ENCODE measurements around the gene DACT2. TPM values are rescaled to one million over a fixed set of nuclear protein-coding genes. Genes with fewer than 3 reads are reported as not detected.
A peak's percentile ranks its signal among the peaks of the same experiment; 100 is the strongest.

Gene DACT2
- total RNA-seq, 1 donor from 2014 or later = 1.4 TPM

- Mint-ChIP-seq H3K4me1 (ENCODE audit: unreplicated experiment) (peaks cover 5% of the 10 kb centered on the region), H3K36me3 (ENCODE audit: unreplicated experiment) (peaks cover 2% of the 10 kb centered on the region), H3K27me3 (ENCODE audit: unreplicated experiment) (peaks cover 6% of the 10 kb centered on the region)
Measured at GRCh38 chr6:168352096-168352495, 32.5 kb upstream of the DACT2 start.

DNA sequence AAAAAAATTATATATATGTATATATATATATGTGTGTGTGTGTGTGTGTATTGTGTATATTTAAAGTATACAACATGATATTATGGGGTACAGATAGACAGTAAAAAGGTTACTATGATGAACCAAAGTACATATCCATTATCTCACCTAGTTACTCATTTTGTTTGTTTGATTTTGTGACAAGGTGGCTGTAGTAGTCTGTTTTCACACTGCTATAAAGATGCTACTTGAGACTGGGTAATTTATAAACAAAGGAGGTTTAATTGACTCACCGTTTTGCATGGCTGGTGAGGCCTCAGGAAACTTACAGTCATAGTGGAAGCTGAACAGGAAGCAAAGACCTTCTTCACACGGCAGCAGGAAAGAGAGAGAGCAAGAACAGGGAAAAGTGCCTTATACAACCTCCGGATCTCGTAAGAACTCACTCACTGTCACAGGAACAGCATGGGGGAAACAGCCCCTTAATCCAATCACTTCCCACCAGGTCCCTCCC, 30.2 kb upstream of the DACT2 start:
- peaks cover 9% of the 10 kb centered on the region for H3K27me3 Mint-ChIP-seq (ENCODE audit: unreplicated experiment)
- peaks cover 1% of the 10 kb centered on the region for H3K4me1 Mint-ChIP-seq (ENCODE audit: unreplicated experiment)
- no peak overlapping the region for H3K27ac Mint-ChIP-seq (ENCODE audit: unreplicated experiment)
- no peak overlapping the region for H3K4me3 Mint-ChIP-seq (ENCODE audit: unreplicated experiment)
- no peak for DNase-seq (ENCODE audit: extremely low spot score, unreplicated experiment)
- peaks cover 2% of the 10 kb centered on the region for H3K36me3 Mint-ChIP-seq (ENCODE audit: unreplicated experiment)
- H3K9me3 Mint-ChIP-seq (ENCODE audit: unreplicated experiment) = peaks cover 21% of the 10 kb centered on the region
- TF ChIP-seq, protein P1, sequence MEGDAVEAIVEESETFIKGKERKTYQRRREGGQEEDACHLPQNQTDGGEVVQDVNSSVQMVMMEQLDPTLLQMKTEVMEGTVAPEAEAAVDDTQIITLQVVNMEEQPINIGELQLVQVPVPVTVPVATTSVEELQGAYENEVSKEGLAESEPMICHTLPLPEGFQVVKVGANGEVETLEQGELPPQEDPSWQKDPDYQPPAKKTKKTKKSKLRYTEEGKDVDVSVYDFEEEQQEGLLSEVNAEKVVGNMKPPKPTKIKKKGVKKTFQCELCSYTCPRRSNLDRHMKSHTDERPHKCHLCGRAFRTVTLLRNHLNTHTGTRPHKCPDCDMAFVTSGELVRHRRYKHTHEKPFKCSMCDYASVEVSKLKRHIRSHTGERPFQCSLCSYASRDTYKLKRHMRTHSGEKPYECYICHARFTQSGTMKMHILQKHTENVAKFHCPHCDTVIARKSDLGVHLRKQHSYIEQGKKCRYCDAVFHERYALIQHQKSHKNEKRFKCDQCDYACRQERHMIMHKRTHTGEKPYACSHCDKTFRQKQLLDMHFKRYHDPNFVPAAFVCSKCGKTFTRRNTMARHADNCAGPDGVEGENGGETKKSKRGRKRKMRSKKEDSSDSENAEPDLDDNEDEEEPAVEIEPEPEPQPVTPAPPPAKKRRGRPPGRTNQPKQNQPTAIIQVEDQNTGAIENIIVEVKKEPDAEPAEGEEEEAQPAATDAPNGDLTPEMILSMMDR (IDR thresholded peaks at IDR 0.05) = no peak

More at GRCh38 chr6:168352096-168352495, 32.5 kb upstream of the DACT2 start:
- peak; percentile 44 for DNase-seq (ENCODE audit: extremely low spot score, unreplicated experiment)
- peaks cover 21% of the 10 kb centered on the region for H3K9me3 Mint-ChIP-seq (ENCODE audit: unreplicated experiment)
- TF ChIP-seq, protein P1 (IDR thresholded peaks at IDR 0.05) = no peak
- no peak overlapping the region for H3K4me3 Mint-ChIP-seq (ENCODE audit: unreplicated experiment)
- H3K27ac Mint-ChIP-seq (ENCODE audit: unreplicated experiment) = no peak overlapping the region

DNA sequence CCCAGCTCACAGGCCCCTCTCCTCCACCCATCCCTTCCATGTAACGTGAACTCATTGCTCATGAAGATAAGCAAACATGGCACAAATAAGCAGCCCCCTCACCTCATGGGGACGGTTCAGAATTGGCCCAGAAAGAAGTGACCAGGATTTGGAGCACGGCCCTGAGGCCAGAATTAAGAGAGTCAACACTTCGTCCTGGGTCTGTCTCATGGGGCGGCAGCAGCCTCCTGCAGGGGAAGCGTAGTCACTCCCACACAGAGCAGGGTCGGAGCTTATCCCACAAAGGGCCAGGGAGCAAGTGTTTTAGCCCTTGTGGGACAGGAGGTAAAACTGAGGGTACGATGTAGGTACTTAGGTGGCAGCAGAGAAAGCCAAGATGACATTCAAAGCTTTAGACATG, 28.6 kb upstream of the DACT2 start:
- Mint-ChIP-seq H3K27ac (ENCODE audit: unreplicated experiment) (no peak overlapping the region), H3K27me3 (ENCODE audit: unreplicated experiment) (peaks cover 13% of the 10 kb centered on the region), H3K4me3 (ENCODE audit: unreplicated experiment) (no peak overlapping the region), H3K9me3 (ENCODE audit: unreplicated experiment) (peaks cover 21% of the 10 kb centered on the region), H3K36me3 (ENCODE audit: unreplicated experiment) (peaks cover 2% of the 10 kb centered on the region), H3K4me1 (ENCODE audit: unreplicated experiment) (peaks cover 2% of the 10 kb centered on the region)
- no peak for DNase-seq (ENCODE audit: extremely low spot score, unreplicated experiment)
- TF ChIP-seq, protein P1 (IDR thresholded peaks at IDR 0.05) = no peak

DNA sequence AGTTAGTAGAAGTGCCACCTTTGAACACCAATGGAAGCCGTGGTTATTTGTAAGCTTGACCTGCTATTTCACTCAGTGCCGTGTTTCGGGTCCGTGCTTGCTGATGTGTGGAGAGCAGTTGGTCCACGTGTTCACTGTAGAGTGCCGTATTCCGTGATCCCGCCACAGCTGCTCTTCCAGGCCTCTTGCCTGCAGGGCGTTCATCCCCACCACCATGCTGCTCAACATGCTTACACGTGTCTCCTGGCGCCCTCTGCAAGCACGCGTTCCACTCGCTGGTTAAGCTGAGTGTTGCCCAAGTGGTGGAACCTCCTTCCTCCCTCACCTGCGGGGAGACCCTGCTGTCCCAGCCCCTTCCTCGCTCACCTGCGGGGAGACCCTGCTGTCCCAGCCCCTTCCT, 28.0 kb upstream of the DACT2 start:
- peak; percentile 76 for DNase-seq (ENCODE audit: extremely low spot score, unreplicated experiment)
- H3K27ac Mint-ChIP-seq (ENCODE audit: unreplicated experiment) = no peak overlapping the region
- H3K36me3 Mint-ChIP-seq (ENCODE audit: unreplicated experiment) = peaks cover 2% of the 10 kb centered on the region
- H3K9me3 Mint-ChIP-seq (ENCODE audit: unreplicated experiment) = peaks cover 21% of the 10 kb centered on the region
- H3K4me1 Mint-ChIP-seq (ENCODE audit: unreplicated experiment) = peaks cover 2% of the 10 kb centered on the region
- TF ChIP-seq, protein P1 (IDR thresholded peaks at IDR 0.05) = no peak
- no peak overlapping the region for H3K4me3 Mint-ChIP-seq (ENCODE audit: unreplicated experiment)
- H3K27me3 Mint-ChIP-seq (ENCODE audit: unreplicated experiment) = peaks cover 15% of the 10 kb centered on the region

DNA sequence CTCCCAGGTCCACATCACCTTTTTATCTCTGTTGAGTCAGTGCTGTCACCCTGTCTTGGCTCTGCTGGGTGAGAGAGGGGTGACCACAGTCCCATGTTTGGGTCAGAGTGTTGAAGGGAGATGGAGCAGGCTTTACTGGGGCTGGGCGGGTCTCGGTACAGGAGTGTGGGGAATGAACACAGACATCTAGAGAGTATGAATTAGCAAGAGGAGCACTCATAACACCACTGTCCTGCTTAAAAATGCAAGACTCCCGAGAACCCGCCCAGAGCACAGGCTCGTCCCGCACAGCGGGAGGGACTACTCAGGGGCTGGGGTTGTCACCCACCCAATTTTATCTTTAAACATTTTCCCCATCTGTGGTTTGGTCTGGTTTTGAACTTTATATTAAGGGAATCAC, 27.5 kb upstream of the DACT2 start:
- Mint-ChIP-seq H3K36me3 (ENCODE audit: unreplicated experiment) (peaks cover 2% of the 10 kb centered on the region), H3K9me3 (ENCODE audit: unreplicated experiment) (peaks cover 21% of the 10 kb centered on the region), H3K4me3 (ENCODE audit: unreplicated experiment) (no peak overlapping the region), H3K4me1 (ENCODE audit: unreplicated experiment) (peaks cover 2% of the 10 kb centered on the region), H3K27me3 (ENCODE audit: unreplicated experiment) (peaks cover 16% of the 10 kb centered on the region), H3K27ac (ENCODE audit: unreplicated experiment) (no peak overlapping the region)
- TF ChIP-seq, protein P1 (IDR thresholded peaks at IDR 0.05) = no peak
- peak; percentile 77 for DNase-seq (ENCODE audit: extremely low spot score, unreplicated experiment)

Measured in osteocyte (in vitro differentiated cells).